Fibroblast of villous mesenchyme (primary cell): ENCODE results near the gene GAA. TPM values are rescaled to one million over a fixed set of nuclear protein-coding genes. Genes with fewer than 3 reads are reported as not detected.

Experiments
- DNase-seq: peaks from one replicate; pipeline ENCODE4 v3.0.0-alpha.2; 2010; ENCODE audit warnings: low read depth
- H3K4me3 ChIP-seq: 2 replicates; pipeline ENCODE4 v1.5.1; 2011; ENCODE audit warnings: low read depth, mild to moderate bottlenecking, low read length
- CTCF ChIP-seq: IDR thresholded peaks from 2 replicates; pipeline ENCODE4 v1.5.1; 2012; ENCODE audit warnings: low read depth, mild to moderate bottlenecking, low read length; ENCODE audit not compliant: insufficient read depth
- total RNA-seq: library from RNA; depleted of rRNA; stranded (reverse); fragments of >200 nt; gene quantifications from 2 replicates; pipeline ENCODE4 v1.2.3, GENCODE V29; 2012

Gene GAA
- total RNA-seq, 1 donor, result 15.1 TPM

GRCh38 chr17:80061421-80061820 lies 40.0 kb upstream of the GAA start:
- no peak for DNase-seq
- no peak overlapping the region for H3K4me3 ChIP-seq
- TF ChIP-seq CTCF, result no peak

GRCh38 chr17:80063830-80064585 lies 37.4 kb upstream of the GAA start:
- H3K4me3 ChIP-seq, result no peak overlapping the region
- TF ChIP-seq CTCF, result no peak
- DNase-seq, result peak; percentile 89

- no peak for TF ChIP-seq CTCF
These were observed 36.7 kb upstream of the GAA start for GRCh38 chr17:80064696-80065095.

GRCh38 chr17:80065478-80066170 lies 35.8 kb upstream of the GAA start:
- DNase-seq, result no peak
- no peak for TF ChIP-seq CTCF
- no peak overlapping the region for H3K4me3 ChIP-seq

More at GRCh38 chr17:80064696-80065095, 36.7 kb upstream of the GAA start:
- DNase-seq, result no peak
- H3K4me3 ChIP-seq, result no peak overlapping the region

- no peak for TF ChIP-seq CTCF
- no peak for DNase-seq
- no peak overlapping the region for H3K4me3 ChIP-seq
These were observed 33.9 kb upstream of the GAA start for GRCh38 chr17:80067393-80067986.

- peak overlapping the region; percentile 3 for H3K4me3 ChIP-seq
- peak; percentile 96 for DNase-seq
- no peak for TF ChIP-seq CTCF
These were observed 32.8 kb upstream of the GAA start for GRCh38 chr17:80068301-80069222.
